Retinal pigment epithelial cell (primary cell): ENCODE data around the gene TCERG1L.
"Not testable (repeated sequence)": the region's sequence is repeated elsewhere in the genome, so short reads cannot be mapped to it uniquely, and the experiment has no call there.

ENCODE experiments used
- DNase-seq: peaks from one replicate; pipeline ENCODE4 v3.0.0-alpha.2; 2010; ENCODE audit warnings: low read depth
- H3K4me3 ChIP-seq: 2 replicates; pipeline ENCODE4 v1.5.1; 2011; ENCODE audit warnings: mild to moderate bottlenecking, low read length, control low read depth, moderate library complexity
- CTCF ChIP-seq: conservative IDR thresholded peaks from 2 replicates; pipeline ENCODE4 v1.5.1; 2011; ENCODE audit warnings: low read depth, low read length, control low read depth, inconsistent platforms

Gene TCERG1L

GRCh38 chr10:131109726-131110125 is 201.8 kb downstream of the TCERG1L start:
- DNase-seq = no peak
- no peak for TF ChIP-seq CTCF
- no peak overlapping the region for H3K4me3 ChIP-seq

DNA sequence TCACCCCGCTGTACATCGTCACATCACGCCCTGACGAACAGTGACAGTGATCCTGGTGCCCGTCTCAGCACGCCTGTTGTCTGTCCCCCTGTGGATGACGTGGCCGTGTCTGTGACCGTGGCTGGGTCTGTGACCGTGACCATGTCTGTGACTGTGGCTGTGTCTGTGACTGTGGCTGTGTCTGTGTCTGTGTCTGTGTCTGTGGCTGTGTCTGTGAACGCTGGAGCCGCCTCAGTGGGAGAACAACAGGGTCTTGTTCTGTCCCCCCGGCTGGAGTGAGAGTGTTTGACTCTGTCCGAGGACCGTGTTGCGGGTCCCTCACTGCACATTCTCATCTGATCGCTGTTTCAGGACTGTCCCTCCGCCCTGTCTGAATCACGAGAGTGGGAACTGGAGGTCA is 202.2 kb downstream of the TCERG1L start:
- H3K4me3 ChIP-seq = no peak overlapping the region
- no peak for DNase-seq
- no peak for TF ChIP-seq CTCF

DNA sequence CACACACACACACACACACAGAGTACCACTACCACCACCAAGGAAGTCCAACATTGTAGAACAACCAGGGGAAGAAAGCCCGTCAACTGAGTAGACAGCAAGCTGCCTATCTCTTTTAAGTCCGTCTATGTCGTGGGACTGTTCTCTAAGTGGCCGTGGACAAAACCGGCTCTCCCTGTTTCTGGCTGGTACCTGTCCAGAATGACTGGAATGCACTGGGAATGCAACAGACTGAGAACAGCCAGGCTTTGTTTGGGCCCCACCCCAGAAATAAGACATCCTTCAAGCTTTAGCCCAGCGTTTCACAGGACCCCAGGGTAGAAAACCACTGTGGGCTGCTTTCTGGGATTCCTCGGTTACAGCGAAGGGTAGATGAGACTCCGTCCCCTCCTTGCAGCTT is 203.6 kb downstream of the TCERG1L start:
- no peak for TF ChIP-seq CTCF
- no peak for DNase-seq

GRCh38 chr10:131102676-131103075 is 208.8 kb downstream of the TCERG1L start:
- DNase-seq = no peak
- H3K4me3 ChIP-seq = no peak overlapping the region
- no peak for TF ChIP-seq CTCF

More for the DNA sequence above, 203.6 kb downstream of the TCERG1L start:
- H3K4me3 ChIP-seq = no peak overlapping the region

DNA sequence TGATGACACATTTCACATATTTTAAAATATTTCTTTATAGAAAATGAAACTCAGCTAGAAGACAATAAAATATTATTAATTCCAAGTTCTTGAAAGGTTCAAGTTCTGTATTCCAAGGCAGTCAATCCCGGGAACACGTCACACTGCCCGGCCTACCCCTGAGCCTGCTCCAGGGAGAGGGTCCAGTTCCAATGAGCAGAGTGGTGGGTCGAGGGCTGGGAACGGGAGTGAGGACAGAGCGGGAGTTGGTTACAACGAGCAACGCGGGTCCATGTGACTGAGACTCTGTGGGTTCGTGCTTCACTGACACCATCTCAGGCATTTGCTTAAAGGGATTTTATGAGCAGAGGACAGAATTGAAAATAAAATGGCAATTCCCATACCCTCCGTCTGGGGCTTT is 209.4 kb downstream of the TCERG1L start:
- DNase-seq = no peak
- H3K4me3 ChIP-seq = no peak overlapping the region
- TF ChIP-seq CTCF = no peak

DNA sequence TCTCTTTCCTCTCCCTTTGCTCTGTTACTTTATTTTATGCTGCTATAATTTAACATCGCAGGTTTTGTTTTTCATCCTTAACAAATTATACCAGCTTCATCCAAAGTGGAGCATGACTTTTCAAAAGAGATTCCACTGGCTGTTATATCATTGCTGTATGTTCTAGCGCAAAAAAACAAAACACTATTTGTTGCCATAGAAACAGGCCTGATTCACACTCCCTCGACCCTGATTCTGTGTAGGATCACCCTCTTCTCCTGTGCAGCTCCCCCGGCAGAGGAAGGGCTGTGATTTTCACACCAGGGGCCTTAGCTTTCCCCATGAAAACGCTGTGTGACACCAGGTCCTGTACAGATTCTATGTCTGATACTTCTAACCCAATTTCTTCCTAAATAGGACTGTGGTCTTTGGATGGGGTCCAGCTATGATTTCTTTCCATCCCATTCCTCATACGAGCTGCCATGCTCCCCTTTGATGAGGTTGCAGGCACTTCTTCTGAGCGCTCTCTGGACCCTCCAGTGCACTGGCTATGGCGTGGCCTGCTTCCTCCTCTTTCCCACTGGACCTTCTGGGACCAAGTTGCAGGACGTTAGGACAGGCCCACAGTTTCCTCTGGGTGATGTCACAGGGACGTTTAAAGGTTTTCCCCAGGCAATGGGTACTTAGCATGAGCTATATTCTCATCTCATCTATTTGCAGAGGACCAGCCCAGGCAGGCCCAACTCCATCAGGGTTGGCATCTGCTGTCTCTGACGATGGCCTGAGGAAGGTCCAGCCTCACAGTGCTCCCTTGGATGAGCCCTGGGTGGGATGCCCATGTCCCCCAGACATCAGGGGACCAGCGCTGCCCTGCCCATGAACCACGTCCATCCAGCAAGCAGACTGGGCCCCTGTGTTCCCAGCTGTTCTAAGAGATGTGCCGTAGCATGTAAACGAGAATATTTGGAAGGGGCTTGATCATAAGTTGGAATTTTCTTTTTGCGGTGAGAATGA is 210.8 kb downstream of the TCERG1L start:
- not testable (repeated sequence) for DNase-seq

GRCh38 chr10:131099028-131099726 is 212.3 kb downstream of the TCERG1L start:
- DNase-seq = no peak
- no peak for TF ChIP-seq CTCF
- no peak overlapping the region for H3K4me3 ChIP-seq

More for the DNA sequence above, 210.8 kb downstream of the TCERG1L start:
- H3K4me3 ChIP-seq = not testable (repeated sequence)
